Osteocyte (in vitro differentiated cells): ENCODE results near the gene RNASE4. TPM values are rescaled to one million over a fixed set of nuclear protein-coding genes. Genes with fewer than 3 reads are reported as not detected.
A peak's percentile ranks its signal among the peaks of the same experiment; 100 is the strongest.

Source experiments
- DNase-seq: peaks from one replicate; pipeline ENCODE4 v3.0.0; 2021; ENCODE audit warnings: mixed read lengths; ENCODE audit not compliant: unreplicated experiment; ENCODE audit errors: extremely low spot score
- H3K27ac Mint-ChIP-seq: one replicate; pipeline ENCODE4 v1.8.0; 2021; ENCODE audit warnings: mild to moderate bottlenecking, mixed read lengths; ENCODE audit not compliant: unreplicated experiment
- H3K27me3 Mint-ChIP-seq: one replicate; pipeline ENCODE4 v1.8.0; 2021; ENCODE audit warnings: mixed read lengths; ENCODE audit not compliant: unreplicated experiment
- H3K36me3 Mint-ChIP-seq: one replicate; pipeline ENCODE4 v1.8.0; 2021; ENCODE audit warnings: mixed read lengths; ENCODE audit not compliant: unreplicated experiment
- H3K4me1 Mint-ChIP-seq: one replicate; pipeline ENCODE4 v1.8.0; 2021; ENCODE audit warnings: mixed read lengths; ENCODE audit not compliant: unreplicated experiment
- H3K4me3 Mint-ChIP-seq: one replicate; pipeline ENCODE4 v1.8.0; 2021; ENCODE audit warnings: mild to moderate bottlenecking, moderate library complexity, mixed read lengths; ENCODE audit not compliant: unreplicated experiment
- H3K9me3 Mint-ChIP-seq: one replicate; pipeline ENCODE4 v1.8.0; 2021; ENCODE audit warnings: mixed read lengths; ENCODE audit not compliant: unreplicated experiment
- CTCF ChIP-seq: fragments of 200-600 bp; sonication (generic); IDR thresholded peaks from 2 replicates; pipeline ENCODE4 v1.5.0; 2021; ENCODE audit warnings: antibody characterized with exemption, mild to moderate bottlenecking, moderate library complexity
- total RNA-seq: library from RNA; stranded (reverse); gene quantifications from 2 replicates; pipeline ENCODE4 v1.2.1, GENCODE V29; 2021

The RNASE4 gene
- total RNA-seq, 1 donor from 2014 or later = 17.8 TPM

DNA sequence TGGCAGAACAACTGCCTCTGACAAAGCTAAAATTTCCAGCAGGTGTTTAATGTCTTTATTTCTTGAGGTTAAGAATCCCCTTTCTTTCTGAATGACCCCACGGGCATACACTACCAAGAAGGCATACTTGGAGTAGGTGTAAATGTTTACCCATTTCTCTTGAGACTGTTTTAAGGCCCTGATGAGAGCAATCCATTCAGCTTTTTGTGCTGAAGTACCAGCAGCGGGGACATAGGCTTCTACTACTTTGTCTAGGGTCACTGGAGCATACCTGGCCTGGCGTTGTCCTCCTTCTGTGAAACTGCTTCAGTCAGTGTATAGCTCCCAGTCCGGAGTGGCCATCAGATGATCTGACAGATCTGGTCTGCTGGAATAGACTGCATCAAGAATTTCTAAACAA is 26.9 kb downstream of the RNASE4 start:
- Mint-ChIP-seq H3K4me3 (no peak overlapping the region), H3K27me3 (peaks cover 2% of the 10 kb centered on the region), H3K9me3 (no peaks in the 10 kb centered on the region), H3K27ac (no peak overlapping the region), H3K4me1 (peaks cover 12% of the 10 kb centered on the region), H3K36me3 (no peaks in the 10 kb centered on the region)
- no peak for DNase-seq
- no peak for TF ChIP-seq CTCF

DNA sequence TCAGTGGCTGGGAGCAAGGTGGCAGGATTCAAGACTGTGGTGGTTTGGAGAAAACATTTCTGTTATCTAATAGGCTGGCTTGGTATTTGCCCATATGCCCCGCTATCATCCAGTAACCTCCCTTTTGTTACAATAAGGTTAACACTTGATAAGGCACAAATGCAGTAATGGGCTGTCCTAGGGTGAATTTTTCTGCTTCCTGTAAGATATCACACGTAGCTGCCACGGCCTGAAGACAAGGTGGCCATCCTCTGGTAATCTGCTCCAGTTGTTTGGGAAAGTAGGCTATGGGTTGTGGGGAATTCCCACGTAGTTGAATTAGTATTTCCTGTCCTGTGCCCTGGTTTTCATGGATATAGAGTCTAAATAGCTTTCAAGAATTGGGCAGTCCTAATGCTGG is 27.3 kb downstream of the RNASE4 start:
- Mint-ChIP-seq H3K27ac (no peak overlapping the region), H3K4me3 (no peak overlapping the region), H3K9me3 (no peaks in the 10 kb centered on the region), H3K27me3 (peaks cover 2% of the 10 kb centered on the region), H3K4me1 (peaks cover 12% of the 10 kb centered on the region), H3K36me3 (no peaks in the 10 kb centered on the region)
- DNase-seq = no peak
- no peak for TF ChIP-seq CTCF

GRCh38 chr14:20712904-20713303 is 28.5 kb downstream of the RNASE4 start:
- peaks cover 2% of the 10 kb centered on the region for H3K27me3 Mint-ChIP-seq
- no peak overlapping the region for H3K4me3 Mint-ChIP-seq
- no peak for DNase-seq
- H3K4me1 Mint-ChIP-seq = peaks cover 8% of the 10 kb centered on the region
- H3K27ac Mint-ChIP-seq = no peak overlapping the region
- H3K9me3 Mint-ChIP-seq = no peaks in the 10 kb centered on the region
- no peaks in the 10 kb centered on the region for H3K36me3 Mint-ChIP-seq
- no peak for TF ChIP-seq CTCF

- peaks cover 8% of the 10 kb centered on the region for H3K4me1 Mint-ChIP-seq
- peak; percentile 86 for DNase-seq
- H3K36me3 Mint-ChIP-seq = no peaks in the 10 kb centered on the region
- H3K9me3 Mint-ChIP-seq = no peaks in the 10 kb centered on the region
- no peak for TF ChIP-seq CTCF
- H3K27ac Mint-ChIP-seq = no peak overlapping the region
- H3K27me3 Mint-ChIP-seq = peaks cover 2% of the 10 kb centered on the region
- H3K4me3 Mint-ChIP-seq = no peak overlapping the region
Observed at GRCh38 chr14:20714593-20715250, 30.4 kb downstream of the RNASE4 start.

DNA sequence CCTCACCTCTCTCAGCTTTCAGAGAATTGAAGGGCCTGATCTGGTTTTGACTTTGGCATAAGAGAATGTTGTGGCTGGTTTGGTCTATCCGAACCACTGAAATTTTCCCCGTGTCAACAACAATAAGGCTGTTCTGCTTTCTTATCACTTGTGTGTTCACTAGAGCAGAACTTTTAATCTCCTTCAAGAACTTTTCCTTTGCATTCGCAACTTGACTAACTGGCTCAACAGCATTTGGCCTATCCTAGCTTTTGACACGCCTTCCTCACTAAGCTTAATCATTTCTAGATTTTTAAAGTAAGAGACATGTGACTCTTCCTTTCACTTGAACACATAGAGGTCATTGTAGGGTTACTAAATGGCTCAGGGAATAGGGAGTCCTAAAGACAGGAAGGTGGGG is 35.4 kb downstream of the RNASE4 start:
- Mint-ChIP-seq H3K4me3 (no peak overlapping the region), H3K36me3 (no peaks in the 10 kb centered on the region), H3K9me3 (no peaks in the 10 kb centered on the region), H3K4me1 (peaks cover 4% of the 10 kb centered on the region), H3K27me3 (peaks cover 2% of the 10 kb centered on the region), H3K27ac (no peak overlapping the region)
- TF ChIP-seq CTCF = no peak
- no peak for DNase-seq
